ENCODE data around the gene ITIH5.
"Not testable (repeated sequence)": the region's sequence is repeated elsewhere in the genome, so short reads cannot be mapped to it uniquely, and the experiment has no call there.

The ITIH5 gene

DNA sequence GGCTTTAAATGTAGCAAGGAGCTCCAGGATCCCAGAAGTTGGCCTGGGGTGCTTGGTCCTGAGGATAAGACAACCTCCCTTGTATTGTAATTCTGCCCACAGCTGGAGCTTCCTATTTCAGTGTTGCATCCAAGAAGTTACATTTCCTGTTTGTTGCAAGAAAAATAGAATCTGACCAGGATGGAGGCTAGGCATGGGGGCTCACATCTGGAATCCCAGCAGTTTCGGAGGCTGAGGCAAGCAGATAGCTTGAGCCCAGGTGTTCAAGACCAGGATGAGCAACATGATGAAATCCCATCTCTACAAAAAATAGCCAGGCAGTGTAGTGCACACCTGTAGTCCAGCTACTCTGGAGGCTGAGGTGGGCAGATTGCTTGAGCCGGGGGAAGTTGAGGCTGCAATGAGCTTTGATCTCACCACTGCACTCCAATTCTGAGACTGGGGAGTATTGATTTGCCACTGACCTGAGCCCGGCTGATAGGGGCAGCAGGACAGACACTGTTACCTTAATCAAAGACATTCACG, 35.6 kb upstream of the ITIH5 start:
- H3K9me3 ChIP-seq (ENCODE audit: control insufficient read depth in 1 of 2, low read length in 2 of 2): no peaks in the 10 kb centered on the region
- no peak overlapping the region for H3K27ac ChIP-seq (ENCODE audit: low read length)
- no peaks in the 10 kb centered on the region for H3K4me1 ChIP-seq (ENCODE audit: control insufficient read depth in 1 of 2, insufficient read depth in 2 of 2, low read length in 2 of 2)
- H3K27me3 ChIP-seq (ENCODE audit: low read depth, low read length): no peaks in the 10 kb centered on the region
- H3K4me3 ChIP-seq (ENCODE audit: low read depth in 1 of 2, low read length in 2 of 2): no peak overlapping the region
- H3K36me3 ChIP-seq (ENCODE audit: control insufficient read depth in 1 of 2, insufficient read depth in 2 of 2, low read length in 2 of 2): no peaks in the 10 kb centered on the region

DNA sequence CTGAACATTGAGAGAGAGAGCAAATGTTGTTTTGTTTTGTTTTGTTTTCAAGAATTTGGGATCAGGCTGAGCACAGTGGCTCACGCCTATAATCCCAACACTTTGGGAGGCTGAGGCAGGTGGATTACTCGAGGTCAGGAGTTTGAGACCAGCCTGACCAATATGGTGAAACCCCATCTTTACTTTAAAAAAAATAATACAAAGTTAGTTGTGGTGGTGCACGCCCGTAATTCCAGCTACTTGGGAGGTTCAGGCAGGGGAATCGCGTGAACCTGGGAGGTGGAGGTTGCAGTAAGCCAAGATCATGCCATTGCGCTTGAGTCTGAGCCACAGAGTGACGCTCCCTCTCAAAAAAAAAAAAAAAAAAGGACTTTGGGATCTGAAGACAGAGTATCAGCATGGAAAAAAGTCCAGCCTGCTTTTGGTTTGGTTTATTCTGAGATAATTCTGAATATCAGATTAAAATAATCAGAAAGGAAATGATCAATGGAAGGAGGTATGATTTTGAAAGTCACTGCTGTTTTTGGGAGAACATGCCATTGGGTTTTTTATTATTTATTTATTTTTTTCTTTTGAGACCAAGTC, 34.5 kb upstream of the ITIH5 start:
- Histone ChIP-seq H3K4me3 (ENCODE audit: low read depth in 1 of 2, low read length in 2 of 2) (no peak overlapping the region), H3K4me1 (ENCODE audit: control insufficient read depth in 1 of 2, insufficient read depth in 2 of 2, low read length in 2 of 2) (no peaks in the 10 kb centered on the region), H3K36me3 (ENCODE audit: control insufficient read depth in 1 of 2, insufficient read depth in 2 of 2, low read length in 2 of 2) (no peaks in the 10 kb centered on the region), H3K27me3 (ENCODE audit: low read depth, low read length) (no peaks in the 10 kb centered on the region), H3K9me3 (ENCODE audit: control insufficient read depth in 1 of 2, low read length in 2 of 2) (no peaks in the 10 kb centered on the region), H3K27ac (ENCODE audit: low read length) (no peak overlapping the region)

DNA sequence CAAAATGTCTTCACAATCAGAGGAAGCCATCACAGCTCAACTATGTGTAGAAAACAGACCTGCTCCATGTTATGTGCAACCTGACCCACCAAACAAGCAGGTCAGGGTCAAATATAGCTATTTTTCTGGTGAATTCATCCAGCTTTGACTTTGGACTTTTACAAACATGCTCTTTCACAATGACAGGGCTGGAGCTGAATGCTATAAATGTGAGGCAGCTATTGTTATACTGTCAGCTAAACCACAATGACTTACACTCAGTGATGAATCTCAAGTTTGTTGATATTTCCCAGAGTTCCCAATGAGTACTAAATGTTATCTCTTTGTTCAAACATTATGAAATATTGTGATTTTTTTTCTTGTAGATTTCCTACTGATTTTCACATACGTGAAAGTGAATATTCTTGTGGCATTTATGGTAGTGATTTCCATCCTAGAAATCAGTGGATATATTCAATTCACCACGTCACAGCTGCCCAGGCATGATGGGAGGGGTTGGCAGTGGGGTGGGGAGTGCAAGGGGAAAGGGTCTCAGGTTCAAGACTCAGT, 33.9 kb upstream of the ITIH5 start:
- no peaks in the 10 kb centered on the region for H3K9me3 ChIP-seq (ENCODE audit: control insufficient read depth in 1 of 2, low read length in 2 of 2)
- no peak overlapping the region for H3K4me3 ChIP-seq (ENCODE audit: low read depth in 1 of 2, low read length in 2 of 2)
- H3K27me3 ChIP-seq (ENCODE audit: low read depth, low read length): no peaks in the 10 kb centered on the region
- H3K36me3 ChIP-seq (ENCODE audit: control insufficient read depth in 1 of 2, insufficient read depth in 2 of 2, low read length in 2 of 2): no peaks in the 10 kb centered on the region
- no peaks in the 10 kb centered on the region for H3K4me1 ChIP-seq (ENCODE audit: control insufficient read depth in 1 of 2, insufficient read depth in 2 of 2, low read length in 2 of 2)
- H3K27ac ChIP-seq (ENCODE audit: low read length): no peak overlapping the region

DNA sequence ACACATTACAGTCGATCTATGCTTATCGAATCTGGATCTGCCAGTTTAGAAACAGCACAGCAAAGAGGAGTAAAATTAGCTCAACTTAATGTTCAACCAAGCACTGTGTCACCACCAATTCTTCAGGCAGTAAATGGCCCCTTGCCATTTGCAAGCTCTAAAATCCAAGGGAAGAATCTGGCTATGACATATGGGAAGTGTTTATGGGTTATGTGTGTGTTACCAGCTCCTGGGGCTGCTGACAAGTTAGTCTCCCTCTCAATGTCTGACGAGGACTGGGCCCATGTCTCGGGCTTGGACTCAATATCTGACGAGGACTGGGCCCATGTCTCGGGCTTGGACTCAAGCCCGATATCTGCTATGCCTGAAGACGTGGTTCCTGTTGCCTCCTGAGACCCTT, 30.7 kb upstream of the ITIH5 start:
- H3K9me3 ChIP-seq (ENCODE audit: control insufficient read depth in 1 of 2, low read length in 2 of 2): no peaks in the 10 kb centered on the region
- no peak overlapping the region for H3K4me3 ChIP-seq (ENCODE audit: low read depth in 1 of 2, low read length in 2 of 2)
- H3K27ac ChIP-seq (ENCODE audit: low read length): no peak overlapping the region
- H3K4me1 ChIP-seq (ENCODE audit: control insufficient read depth in 1 of 2, insufficient read depth in 2 of 2, low read length in 2 of 2): no peaks in the 10 kb centered on the region
- no peaks in the 10 kb centered on the region for H3K36me3 ChIP-seq (ENCODE audit: control insufficient read depth in 1 of 2, insufficient read depth in 2 of 2, low read length in 2 of 2)
- no peaks in the 10 kb centered on the region for H3K27me3 ChIP-seq (ENCODE audit: low read depth, low read length)

DNA sequence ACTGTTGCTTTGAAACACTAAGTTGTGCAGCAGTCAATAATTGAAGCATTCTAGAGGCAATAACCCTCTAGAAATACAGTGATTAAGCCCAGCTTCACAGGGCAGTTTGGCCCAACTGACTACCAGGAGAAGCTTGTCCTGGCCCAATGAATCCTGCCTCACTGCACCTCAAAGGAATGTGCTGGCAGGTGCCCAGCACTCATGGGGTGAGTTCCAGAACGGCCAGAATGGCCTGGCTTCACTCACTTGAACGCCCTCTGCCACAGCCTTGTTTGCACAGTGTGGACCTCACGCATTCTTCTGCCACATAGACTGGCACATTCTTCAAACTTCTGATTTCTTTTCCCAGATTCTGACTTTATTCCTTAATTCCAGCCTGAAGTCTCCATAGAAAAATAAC, 29.8 kb upstream of the ITIH5 start:
- no peak overlapping the region for H3K4me3 ChIP-seq (ENCODE audit: low read depth in 1 of 2, low read length in 2 of 2)
- H3K4me1 ChIP-seq (ENCODE audit: control insufficient read depth in 1 of 2, insufficient read depth in 2 of 2, low read length in 2 of 2): no peaks in the 10 kb centered on the region
- H3K27me3 ChIP-seq (ENCODE audit: low read depth, low read length): no peaks in the 10 kb centered on the region
- no peaks in the 10 kb centered on the region for H3K9me3 ChIP-seq (ENCODE audit: control insufficient read depth in 1 of 2, low read length in 2 of 2)
- H3K36me3 ChIP-seq (ENCODE audit: control insufficient read depth in 1 of 2, insufficient read depth in 2 of 2, low read length in 2 of 2): no peaks in the 10 kb centered on the region
- H3K27ac ChIP-seq (ENCODE audit: low read length): no peak overlapping the region

DNA sequence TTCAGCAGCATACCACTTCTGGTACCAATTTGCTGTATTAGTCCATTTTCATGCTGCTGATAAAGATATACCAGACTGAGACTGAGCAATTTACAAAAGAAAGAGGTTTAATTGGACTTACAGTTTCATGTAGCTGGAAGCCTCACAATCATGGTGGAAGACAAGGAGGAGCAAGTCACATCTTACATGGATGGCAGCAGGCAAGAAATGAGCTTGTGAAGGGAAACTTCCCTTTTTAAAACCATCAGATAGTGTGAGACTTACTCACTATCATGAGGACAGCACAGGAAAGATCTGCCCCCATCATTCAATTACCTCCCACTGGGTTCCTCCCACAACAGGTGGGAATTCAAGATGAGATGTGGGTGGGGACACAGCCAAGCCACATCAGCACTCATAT, 26.4 kb upstream of the ITIH5 start:
- H3K4me1 ChIP-seq (ENCODE audit: control insufficient read depth in 1 of 2, insufficient read depth in 2 of 2, low read length in 2 of 2); H3K27ac ChIP-seq (ENCODE audit: low read length); H3K4me3 ChIP-seq (ENCODE audit: low read depth in 1 of 2, low read length in 2 of 2); H3K27me3 ChIP-seq (ENCODE audit: low read depth, low read length); H3K36me3 ChIP-seq (ENCODE audit: control insufficient read depth in 1 of 2, insufficient read depth in 2 of 2, low read length in 2 of 2); H3K9me3 ChIP-seq (ENCODE audit: control insufficient read depth in 1 of 2, low read length in 2 of 2): not testable (repeated sequence)

DNA sequence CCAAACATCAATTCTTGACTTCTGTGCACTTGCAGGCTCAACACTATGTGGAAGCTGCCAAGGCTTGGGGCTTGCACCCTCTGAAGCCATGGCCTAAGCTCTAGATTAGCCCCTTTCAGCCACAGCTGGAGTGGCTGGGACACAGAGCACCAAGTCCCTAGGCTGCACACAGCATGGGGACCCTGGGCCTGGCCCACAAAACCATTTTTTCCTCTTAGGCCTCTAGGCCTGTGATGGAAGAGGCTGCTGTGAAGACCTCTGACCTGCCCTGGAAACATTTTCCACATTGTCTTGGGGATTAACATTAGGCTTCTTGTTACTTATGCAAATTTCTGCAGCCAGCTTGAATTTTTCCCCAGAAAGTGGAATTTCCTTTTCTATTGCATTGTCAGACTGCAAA, 25.6 kb upstream of the ITIH5 start:
- not testable (repeated sequence) for H3K4me3 ChIP-seq (ENCODE audit: low read depth in 1 of 2, low read length in 2 of 2); H3K4me1 ChIP-seq (ENCODE audit: control insufficient read depth in 1 of 2, insufficient read depth in 2 of 2, low read length in 2 of 2); H3K27ac ChIP-seq (ENCODE audit: low read length); H3K27me3 ChIP-seq (ENCODE audit: low read depth, low read length); H3K9me3 ChIP-seq (ENCODE audit: control insufficient read depth in 1 of 2, low read length in 2 of 2); H3K36me3 ChIP-seq (ENCODE audit: control insufficient read depth in 1 of 2, insufficient read depth in 2 of 2, low read length in 2 of 2)

DNA sequence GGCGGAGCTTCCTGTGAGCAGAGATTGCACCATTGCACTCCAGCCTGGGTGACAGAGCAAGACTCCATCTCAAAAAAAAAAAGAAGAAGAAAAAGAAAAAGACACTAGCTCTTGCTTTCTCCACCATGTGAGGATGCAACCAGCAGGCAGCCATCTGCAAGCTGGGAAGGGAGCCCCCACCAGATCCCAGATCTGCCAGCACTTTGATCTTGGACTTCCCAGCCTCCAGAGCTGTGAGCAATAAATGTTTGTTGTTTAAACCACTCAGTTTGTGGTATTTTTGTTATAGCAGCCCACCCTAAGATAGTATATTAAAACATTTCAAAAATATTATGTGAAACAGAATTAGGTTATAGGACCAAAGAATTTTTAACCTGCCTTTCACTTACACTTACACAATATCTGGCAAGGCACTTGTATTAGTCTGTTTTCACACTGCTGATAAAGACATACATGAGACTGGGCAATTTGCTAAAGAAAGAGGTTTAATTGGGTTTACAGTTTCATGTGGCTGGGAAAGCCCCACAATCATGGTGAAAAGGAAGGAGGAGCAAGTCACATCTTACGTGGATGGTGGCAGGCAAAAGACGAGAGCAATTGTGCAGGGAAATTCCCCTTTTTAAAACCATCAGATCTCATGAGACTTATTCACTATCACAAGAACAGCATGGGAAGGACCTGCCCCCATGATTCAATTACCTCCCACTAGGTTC, 24.3 kb upstream of the ITIH5 start:
- not testable (repeated sequence) for H3K36me3 ChIP-seq (ENCODE audit: control insufficient read depth in 1 of 2, insufficient read depth in 2 of 2, low read length in 2 of 2); H3K27ac ChIP-seq (ENCODE audit: low read length); H3K9me3 ChIP-seq (ENCODE audit: control insufficient read depth in 1 of 2, low read length in 2 of 2); H3K4me1 ChIP-seq (ENCODE audit: control insufficient read depth in 1 of 2, insufficient read depth in 2 of 2, low read length in 2 of 2); H3K27me3 ChIP-seq (ENCODE audit: low read depth, low read length); H3K4me3 ChIP-seq (ENCODE audit: low read depth in 1 of 2, low read length in 2 of 2)

DNA sequence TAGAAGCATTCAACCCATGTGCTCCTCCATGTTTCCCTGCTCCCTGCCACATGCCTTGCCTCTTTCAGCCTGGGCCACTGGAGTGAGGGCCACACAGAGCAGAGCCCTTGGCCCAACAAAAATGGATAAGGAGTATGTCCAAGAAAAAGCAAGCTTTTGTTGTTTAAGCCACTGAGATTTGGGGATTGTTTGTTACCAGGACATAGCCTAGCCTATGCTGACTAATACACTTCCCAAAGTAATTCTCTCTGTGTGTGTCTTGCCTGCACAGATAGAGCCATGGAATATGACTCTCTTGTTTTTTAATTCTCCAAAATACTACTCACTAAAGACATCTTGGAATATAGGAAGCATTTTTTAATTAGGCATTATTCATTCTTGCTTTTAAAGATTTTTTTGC, 22.8 kb upstream of the ITIH5 start:
- Histone ChIP-seq H3K4me3 (ENCODE audit: low read depth in 1 of 2, low read length in 2 of 2) (no peak overlapping the region), H3K36me3 (ENCODE audit: control insufficient read depth in 1 of 2, insufficient read depth in 2 of 2, low read length in 2 of 2) (no peaks in the 10 kb centered on the region), H3K9me3 (ENCODE audit: control insufficient read depth in 1 of 2, low read length in 2 of 2) (no peaks in the 10 kb centered on the region), H3K27ac (ENCODE audit: low read length) (no peak overlapping the region), H3K27me3 (ENCODE audit: low read depth, low read length) (no peaks in the 10 kb centered on the region), H3K4me1 (ENCODE audit: control insufficient read depth in 1 of 2, insufficient read depth in 2 of 2, low read length in 2 of 2) (no peaks in the 10 kb centered on the region)

DNA sequence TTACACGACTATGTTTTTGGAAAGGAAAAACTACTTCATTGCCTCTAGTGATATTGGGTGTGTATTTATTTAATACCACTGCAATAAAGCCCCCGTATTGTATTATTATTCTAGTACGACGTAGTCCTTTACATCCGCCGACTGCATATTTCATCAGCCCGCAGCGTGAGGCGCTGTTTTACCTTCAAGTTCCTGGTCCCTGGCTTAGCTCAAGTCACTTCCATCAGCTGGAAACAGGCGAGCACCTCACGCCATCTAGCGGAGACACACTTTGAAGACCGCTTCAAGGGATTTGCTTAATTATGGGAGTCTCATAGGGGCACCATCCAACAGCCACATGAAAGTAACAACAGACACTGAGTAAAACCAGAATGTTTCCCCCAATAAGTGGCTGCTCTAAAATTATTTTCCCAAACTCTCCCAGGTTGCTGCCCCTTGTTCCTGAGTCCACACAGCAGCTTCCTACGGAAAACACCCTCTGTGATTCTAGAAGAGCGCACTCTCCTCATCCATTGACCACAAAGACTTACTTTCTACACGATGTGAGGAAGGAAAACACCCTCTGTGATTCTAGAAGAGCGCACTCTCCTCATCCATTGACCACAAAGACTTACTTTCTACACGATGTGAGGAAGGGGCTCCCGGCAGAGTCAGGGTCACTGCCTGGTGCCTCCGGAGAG, 20.6 kb upstream of the ITIH5 start:
- Histone ChIP-seq H3K9me3 (ENCODE audit: control insufficient read depth in 1 of 2, low read length in 2 of 2) (no peaks in the 10 kb centered on the region), H3K36me3 (ENCODE audit: control insufficient read depth in 1 of 2, insufficient read depth in 2 of 2, low read length in 2 of 2) (no peaks in the 10 kb centered on the region), H3K27ac (ENCODE audit: low read length) (no peak overlapping the region), H3K27me3 (ENCODE audit: low read depth, low read length) (no peaks in the 10 kb centered on the region), H3K4me1 (ENCODE audit: control insufficient read depth in 1 of 2, insufficient read depth in 2 of 2, low read length in 2 of 2) (no peaks in the 10 kb centered on the region), H3K4me3 (ENCODE audit: low read depth in 1 of 2, low read length in 2 of 2) (no peak overlapping the region)

DNA sequence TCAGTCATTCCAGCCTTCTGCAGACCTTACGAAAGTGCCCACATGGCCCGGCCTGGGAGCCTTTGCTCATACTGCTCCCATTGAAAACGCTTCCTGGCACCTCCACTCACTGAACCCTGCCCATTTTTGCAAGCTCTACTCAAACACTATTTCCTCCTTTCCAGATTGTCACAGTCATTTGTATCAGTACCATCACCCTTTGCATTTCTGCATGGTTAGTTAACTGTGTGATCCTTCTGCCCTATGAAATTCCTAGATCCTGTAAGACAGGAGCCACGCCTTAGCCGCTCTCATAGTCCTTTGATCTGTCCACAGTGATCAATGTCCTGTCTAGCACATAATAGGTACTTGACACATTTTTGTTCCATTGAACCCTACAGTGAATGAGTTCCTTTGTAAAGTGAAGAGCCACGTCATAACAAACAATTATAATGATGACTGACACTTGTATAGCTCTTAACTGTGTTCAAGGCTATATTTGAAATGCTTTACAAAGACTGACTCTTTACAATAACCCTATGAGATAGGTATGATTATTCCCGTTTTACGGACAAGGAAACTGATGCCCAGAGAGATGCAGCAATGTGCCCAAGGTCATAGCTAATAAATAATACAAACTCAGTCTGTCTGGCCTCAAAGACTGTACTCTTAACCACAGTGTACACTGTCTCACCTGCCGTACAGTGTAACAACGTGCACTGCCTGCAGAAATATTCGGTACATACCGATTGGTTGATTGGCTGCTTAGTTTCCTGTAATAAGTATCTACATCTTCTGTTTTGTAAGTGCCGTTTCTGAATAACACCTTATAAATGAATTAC, 19.8 kb upstream of the ITIH5 start:
- Histone ChIP-seq H3K27me3 (ENCODE audit: low read depth, low read length) (no peaks in the 10 kb centered on the region), H3K27ac (ENCODE audit: low read length) (no peak overlapping the region), H3K9me3 (ENCODE audit: control insufficient read depth in 1 of 2, low read length in 2 of 2) (no peaks in the 10 kb centered on the region), H3K4me3 (ENCODE audit: low read depth in 1 of 2, low read length in 2 of 2) (no peak overlapping the region), H3K4me1 (ENCODE audit: control insufficient read depth in 1 of 2, insufficient read depth in 2 of 2, low read length in 2 of 2) (no peaks in the 10 kb centered on the region), H3K36me3 (ENCODE audit: control insufficient read depth in 1 of 2, insufficient read depth in 2 of 2, low read length in 2 of 2) (no peaks in the 10 kb centered on the region)

Measured in muscle layer of duodenum (tissue), 2 donors.